Measurements from ENCODE around the gene GPR183. TPM values are rescaled to one million over a fixed set of nuclear protein-coding genes. Genes with fewer than 3 reads are reported as not detected.
A peak's percentile ranks its signal among the peaks of the same experiment; 100 is the strongest.

The GPR183 gene
- total and polyA plus RNA-seq, 10 of the 15 experiments (the other 5 are each of a cell fraction or from before 2014, with no cell fraction given): 134 to 669 (median 225) TPM

GRCh38 chr13:99356012-99356261 is 48.7 kb upstream of the GPR183 start (continued):
- TF ChIP-seq BCLAF1 (IDR thresholded peaks at IDR 0.05) (no peak), ZNF384 (IDR thresholded peaks at IDR 0.05; ENCODE audit: borderline replicate concordance, low read depth, low read length) (no peak), EP300 (IDR thresholded peaks at IDR 0.05; ENCODE audit: borderline replicate concordance in 1 of 2, control insufficient read depth in 1 of 2, low read depth in 2 of 2, low read length in 2 of 2) (no peak)

DNA sequence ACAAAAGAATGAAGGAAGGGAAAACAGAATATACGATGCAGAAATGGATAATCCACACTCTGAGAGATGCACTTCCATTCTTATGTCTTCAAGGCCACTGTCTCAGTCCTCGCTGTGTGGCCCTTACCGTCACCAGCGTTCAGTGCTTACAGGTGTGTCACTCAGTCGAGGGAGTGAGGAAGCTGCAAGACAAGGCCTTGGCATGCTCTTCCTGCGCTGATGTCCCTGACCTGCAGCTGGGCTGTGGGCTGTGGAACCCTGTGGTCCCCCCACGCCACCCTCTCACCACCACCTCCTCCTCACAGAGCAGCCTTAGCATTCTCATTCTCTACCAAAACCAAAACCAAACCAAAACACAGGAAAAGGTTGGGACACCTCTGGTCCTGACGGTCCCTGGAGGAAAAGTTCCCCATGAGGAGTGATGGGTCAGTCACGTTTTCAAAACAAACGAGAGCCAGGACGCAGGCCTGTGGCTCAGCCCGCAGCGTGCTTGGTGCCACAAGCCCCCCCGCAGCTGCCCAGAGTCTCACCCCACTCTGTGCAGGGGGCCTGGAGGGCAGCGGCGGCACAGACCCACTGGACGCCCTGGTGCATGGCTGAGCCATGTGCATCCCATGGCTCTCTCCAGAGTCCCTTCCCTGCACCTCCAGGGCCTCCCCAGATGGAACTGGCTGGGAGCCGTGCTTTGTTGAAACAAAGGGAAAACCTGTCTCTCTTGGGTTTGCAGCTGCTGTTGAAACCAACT is 48.2 kb upstream of the GPR183 start:
- ChIA-PET RAD21 (ENCODE audit: unreplicated experiment) (interaction anchor here (1.2 to 7.5 kb wide), 13 partner anchors 11 to 85 kb away, joined by 3 to 99 read pairs (median 7); partner anchors contain the start of gene GPR183), POLR2A (interaction anchor here (1.0 to 3.6 kb wide), 8 partner anchors 11 to 48 kb away, joined by 3 to 14 read pairs (median 4); partner anchors contain the start of gene GPR183), SMC1A (ENCODE audit: uncharacterized antibody, unreplicated experiment) (interaction anchor here (0.7 to 7.5 kb wide), 30 partner anchors 11 to 179 kb away, joined by 3 to 78 read pairs (median 6); partner anchors contain the start of gene GPR183), CTCF (interaction anchor here (0.9 to 3.9 kb wide), 8 partner anchors 11 to 89 kb away, joined by 3 to 22 read pairs (median 6); no protein-coding TSS in a partner anchor)
- peaks cover 24% of the 10 kb centered on the region for H3K79me2 ChIP-seq (ENCODE audit: control insufficient read depth, insufficient read depth, low read length)
- H3K9me3 ChIP-seq (replicated peaks; ENCODE audit: control insufficient read depth, insufficient read depth, low read length): no peaks in the 10 kb centered on the region
- peak overlapping the region; percentile 51 for H3K9ac ChIP-seq (ENCODE audit: control insufficient read depth, insufficient read depth, low read length)
- peak overlapping the region; percentile 81 for H3K27ac ChIP-seq (ENCODE audit: control insufficient read depth, insufficient read depth)
- no peaks in the 10 kb centered on the region; a peak in 3 of 4 replicates for H3K36me3 ChIP-seq (ENCODE audit: control insufficient read depth in 2 of 2, insufficient read depth in 2 of 2, low read length in 1 of 2)
- H3K4me2 ChIP-seq (ENCODE audit: control insufficient read depth, insufficient read depth): peak overlapping the region; percentile 83
- in situ Hi-C loops (cut with MboI) (no loop called here), intact Hi-C loops (cut with micrococcal nuclease; ENCODE audit: unreplicated experiment) (loop anchor here (1.0 to 2.0 kb wide), 3 partner anchors 11 to 77 kb away; partner anchors contain the start of gene GPR183)
- no peak for FAIRE-seq
- no peaks in the 10 kb centered on the region for H4K20me1 ChIP-seq (ENCODE audit: control insufficient read depth, insufficient read depth)
- H3K4me1 ChIP-seq (ENCODE audit: control insufficient read depth, insufficient read depth, low read length): peaks cover 65% of the 10 kb centered on the region
- no TSS peak for BruUV-seq (replicated peaks)
- H2AFZ ChIP-seq (ENCODE audit: control insufficient read depth, low read depth, low read length): no peak overlapping the region
- ATAC-seq: peak; percentile 11
- no peak for DNase-seq (ENCODE audit: low read depth, low spot score)
- no peaks in the 10 kb centered on the region for H3K27me3 ChIP-seq (replicated peaks in 1 of 2; ENCODE audit: control insufficient read depth in 2 of 2, insufficient read depth in 2 of 2, low read length in 1 of 2)
- WGBS (ENCODE audit: insufficient coverage, insufficient replicate concordance, low lambda C conversion rate, missing lambda C conversion rate): 45% methylated on average over 17 of the region's 18 CpGs
- peak overlapping the region; percentile 41 for H3K4me3 ChIP-seq
- TF ChIP-seq RUNX3 (IDR thresholded peaks at IDR 0.05; ENCODE audit: low read length) (peak; percentile 25; the same call in 1 of the 2 replicates), HDAC6 (IDR thresholded peaks at IDR 0.05; ENCODE audit: unreplicated experiment) (peak; percentile 54), HDGF (IDR thresholded peaks at IDR 0.05) (peak; percentile 23; the same call in 1 of the 2 replicates), ZBTB4 (CRISPR knock-in tag; IDR thresholded peaks at IDR 0.05) (0 out of 2 replicates have a peak, but pooled peaks have one; percentile 39)
- TF ChIP-seq, protein P1, sequence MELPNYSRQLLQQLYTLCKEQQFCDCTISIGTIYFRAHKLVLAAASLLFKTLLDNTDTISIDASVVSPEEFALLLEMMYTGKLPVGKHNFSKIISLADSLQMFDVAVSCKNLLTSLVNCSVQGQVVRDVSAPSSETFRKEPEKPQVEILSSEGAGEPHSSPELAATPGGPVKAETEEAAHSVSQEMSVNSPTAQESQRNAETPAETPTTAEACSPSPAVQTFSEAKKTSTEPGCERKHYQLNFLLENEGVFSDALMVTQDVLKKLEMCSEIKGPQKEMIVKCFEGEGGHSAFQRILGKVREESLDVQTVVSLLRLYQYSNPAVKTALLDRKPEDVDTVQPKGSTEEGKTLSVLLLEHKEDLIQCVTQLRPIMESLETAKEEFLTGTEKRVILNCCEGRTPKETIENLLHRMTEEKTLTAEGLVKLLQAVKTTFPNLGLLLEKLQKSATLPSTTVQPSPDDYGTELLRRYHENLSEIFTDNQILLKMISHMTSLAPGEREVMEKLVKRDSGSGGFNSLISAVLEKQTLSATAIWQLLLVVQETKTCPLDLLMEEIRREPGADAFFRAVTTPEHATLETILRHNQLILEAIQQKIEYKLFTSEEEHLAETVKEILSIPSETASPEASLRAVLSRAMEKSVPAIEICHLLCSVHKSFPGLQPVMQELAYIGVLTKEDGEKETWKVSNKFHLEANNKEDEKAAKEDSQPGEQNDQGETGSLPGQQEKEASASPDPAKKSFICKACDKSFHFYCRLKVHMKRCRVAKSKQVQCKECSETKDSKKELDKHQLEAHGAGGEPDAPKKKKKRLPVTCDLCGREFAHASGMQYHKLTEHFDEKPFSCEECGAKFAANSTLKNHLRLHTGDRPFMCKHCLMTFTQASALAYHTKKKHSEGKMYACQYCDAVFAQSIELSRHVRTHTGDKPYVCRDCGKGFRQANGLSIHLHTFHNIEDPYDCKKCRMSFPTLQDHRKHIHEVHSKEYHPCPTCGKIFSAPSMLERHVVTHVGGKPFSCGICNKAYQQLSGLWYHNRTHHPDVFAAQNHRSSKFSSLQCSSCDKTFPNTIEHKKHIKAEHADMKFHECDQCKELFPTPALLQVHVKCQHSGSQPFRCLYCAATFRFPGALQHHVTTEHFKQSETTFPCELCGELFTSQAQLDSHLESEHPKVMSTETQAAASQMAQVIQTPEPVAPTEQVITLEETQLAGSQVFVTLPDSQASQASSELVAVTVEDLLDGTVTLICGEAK (IDR thresholded peaks at IDR 0.05; ENCODE audit: borderline replicate concordance): no peak

Measured in GM12878 (cell line).